ENCODE data around the gene PRPSAP1. TPM values are rescaled to one million over a fixed set of nuclear protein-coding genes. Genes with fewer than 3 reads are reported as not detected.

Gene PRPSAP1
- total RNA-seq, 1 donor from 2014 or later, result 89.6 TPM

DNA sequence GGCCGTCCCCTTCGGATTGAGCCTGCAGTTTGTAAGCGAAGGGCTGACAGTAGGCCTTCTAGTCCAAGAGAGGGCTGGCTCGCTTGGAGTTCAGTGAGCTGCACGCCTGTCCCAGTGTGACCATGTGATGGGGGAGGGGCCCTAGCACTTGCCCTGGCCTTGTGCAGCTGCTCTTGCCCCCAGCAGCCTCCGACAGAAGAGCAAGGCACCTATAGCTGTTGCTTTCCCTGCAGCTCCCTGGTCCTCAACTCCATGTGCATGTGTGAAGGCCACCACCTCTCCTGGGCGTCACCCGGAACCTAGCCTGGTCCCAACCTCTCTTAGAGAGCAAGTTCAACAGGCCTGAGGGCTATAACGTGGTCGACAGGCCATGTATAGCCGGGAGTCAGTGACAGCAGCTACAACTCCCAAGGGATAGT, 36.3 kb upstream of the PRPSAP1 start:
- DNase-seq (ENCODE audit: low spot score, unreplicated experiment), result no peak
- Mint-ChIP-seq H3K4me1 (ENCODE audit: low read depth) (no peaks in the 10 kb centered on the region), H3K9me3 (ENCODE audit: low read depth) (no peaks in the 10 kb centered on the region), H3K4me3 (ENCODE audit: low read depth) (no peak overlapping the region), H3K27me3 (peaks cover 9% of the 10 kb centered on the region), H3K36me3 (ENCODE audit: insufficient read depth) (peaks cover 3% of the 10 kb centered on the region), H3K27ac (peak overlapping the region; percentile 25)
- TF ChIP-seq, protein P1, sequence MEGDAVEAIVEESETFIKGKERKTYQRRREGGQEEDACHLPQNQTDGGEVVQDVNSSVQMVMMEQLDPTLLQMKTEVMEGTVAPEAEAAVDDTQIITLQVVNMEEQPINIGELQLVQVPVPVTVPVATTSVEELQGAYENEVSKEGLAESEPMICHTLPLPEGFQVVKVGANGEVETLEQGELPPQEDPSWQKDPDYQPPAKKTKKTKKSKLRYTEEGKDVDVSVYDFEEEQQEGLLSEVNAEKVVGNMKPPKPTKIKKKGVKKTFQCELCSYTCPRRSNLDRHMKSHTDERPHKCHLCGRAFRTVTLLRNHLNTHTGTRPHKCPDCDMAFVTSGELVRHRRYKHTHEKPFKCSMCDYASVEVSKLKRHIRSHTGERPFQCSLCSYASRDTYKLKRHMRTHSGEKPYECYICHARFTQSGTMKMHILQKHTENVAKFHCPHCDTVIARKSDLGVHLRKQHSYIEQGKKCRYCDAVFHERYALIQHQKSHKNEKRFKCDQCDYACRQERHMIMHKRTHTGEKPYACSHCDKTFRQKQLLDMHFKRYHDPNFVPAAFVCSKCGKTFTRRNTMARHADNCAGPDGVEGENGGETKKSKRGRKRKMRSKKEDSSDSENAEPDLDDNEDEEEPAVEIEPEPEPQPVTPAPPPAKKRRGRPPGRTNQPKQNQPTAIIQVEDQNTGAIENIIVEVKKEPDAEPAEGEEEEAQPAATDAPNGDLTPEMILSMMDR (IDR thresholded peaks at IDR 0.05; ENCODE audit: unreplicated experiment), result no peak

DNA sequence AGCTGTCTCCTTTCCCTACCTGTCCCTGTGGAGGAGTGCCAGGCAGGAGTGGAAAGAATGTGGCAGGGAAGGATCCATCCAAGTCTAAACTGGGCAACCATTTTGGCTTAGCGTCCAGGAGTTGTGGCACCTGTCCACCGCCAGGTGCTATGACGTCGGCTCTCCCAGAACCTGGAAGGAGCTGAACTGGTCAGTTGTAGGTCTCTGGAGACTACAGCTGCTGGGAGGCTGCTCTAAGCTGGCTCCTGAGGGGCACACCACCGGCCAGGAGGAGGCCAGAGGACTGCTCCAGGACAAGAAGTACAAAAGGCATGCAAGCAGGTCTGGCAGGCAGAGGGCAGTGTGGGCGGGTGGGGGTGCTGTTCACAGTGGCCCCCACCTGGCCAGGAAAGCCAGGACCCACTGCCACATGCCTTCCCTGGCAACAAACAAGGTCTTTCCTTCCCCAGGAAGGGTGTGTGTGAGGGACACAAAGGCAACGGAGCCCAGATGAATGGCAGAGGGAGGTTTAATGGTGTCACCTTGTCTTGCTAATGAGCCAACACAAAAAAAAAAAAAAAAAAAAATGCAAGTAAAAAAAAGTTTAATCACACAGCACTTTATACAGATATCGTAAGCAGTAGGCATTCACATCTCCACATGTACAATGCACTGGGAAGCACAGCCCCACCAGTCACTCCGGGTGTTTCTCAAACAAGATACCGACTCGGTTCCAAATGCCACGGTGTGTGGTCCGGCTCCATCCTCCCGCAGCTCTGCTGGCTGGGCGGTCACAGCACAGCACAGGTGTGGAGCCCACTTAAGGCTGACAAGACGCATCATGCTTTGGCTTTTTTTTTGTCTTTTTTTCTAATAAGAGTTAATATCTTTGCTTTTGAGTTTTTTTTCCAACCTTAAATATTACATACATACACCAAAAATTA, 35.5 kb upstream of the PRPSAP1 start:
- H3K4me3 Mint-ChIP-seq (ENCODE audit: low read depth), result no peak overlapping the region
- no peaks in the 10 kb centered on the region for H3K9me3 Mint-ChIP-seq (ENCODE audit: low read depth)
- TF ChIP-seq, protein P1 (IDR thresholded peaks at IDR 0.05; ENCODE audit: unreplicated experiment), result no peak
- peaks cover 2% of the 10 kb centered on the region for H3K36me3 Mint-ChIP-seq (ENCODE audit: insufficient read depth)
- peaks cover 9% of the 10 kb centered on the region for H3K27me3 Mint-ChIP-seq
- peak overlapping the region; percentile 69 for H3K27ac Mint-ChIP-seq
- no peak for DNase-seq (ENCODE audit: low spot score, unreplicated experiment)
- H3K4me1 Mint-ChIP-seq (ENCODE audit: low read depth), result no peaks in the 10 kb centered on the region

DNA sequence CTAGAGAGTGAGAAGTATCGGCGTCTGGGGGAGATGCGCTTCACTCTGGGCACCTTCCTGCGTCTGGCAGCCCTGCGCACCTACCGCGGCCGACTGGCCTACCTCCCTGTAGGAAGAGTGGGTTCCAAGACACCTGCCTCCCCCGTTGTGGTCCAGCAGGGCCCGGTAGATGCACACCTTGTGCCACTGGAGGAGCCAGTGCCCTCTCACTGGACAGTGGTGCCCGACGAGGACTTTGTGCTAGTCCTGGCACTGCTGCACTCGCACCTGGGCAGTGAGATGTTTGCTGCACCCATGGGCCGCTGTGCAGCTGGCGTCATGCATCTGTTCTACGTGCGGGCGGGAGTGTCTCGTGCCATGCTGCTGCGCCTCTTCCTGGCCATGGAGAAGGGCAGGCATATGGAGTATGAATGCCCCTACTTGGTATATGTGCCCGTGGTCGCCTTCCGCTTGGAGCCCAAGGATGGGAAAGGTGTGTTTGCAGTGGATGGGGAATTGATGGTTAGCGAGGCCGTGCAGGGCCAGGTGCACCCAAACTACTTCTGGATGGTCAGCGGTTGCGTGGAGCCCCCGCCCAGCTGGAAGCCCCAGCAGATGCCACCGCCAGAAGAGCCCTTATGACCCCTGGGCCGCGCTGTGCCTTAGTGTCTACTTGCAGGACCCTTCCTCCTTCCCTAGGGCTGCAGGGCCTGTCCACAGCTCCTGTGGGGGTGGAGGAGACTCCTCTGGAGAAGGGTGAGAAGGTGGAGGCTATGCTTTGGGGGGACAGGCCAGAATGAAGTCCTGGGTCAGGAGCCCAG, 33.5 kb upstream of the PRPSAP1 start:
- no peak overlapping the region for H3K4me3 Mint-ChIP-seq (ENCODE audit: low read depth)
- TF ChIP-seq, protein P1 (IDR thresholded peaks at IDR 0.05; ENCODE audit: unreplicated experiment), result no peak
- DNase-seq (ENCODE audit: low spot score, unreplicated experiment), result no peak

DNA sequence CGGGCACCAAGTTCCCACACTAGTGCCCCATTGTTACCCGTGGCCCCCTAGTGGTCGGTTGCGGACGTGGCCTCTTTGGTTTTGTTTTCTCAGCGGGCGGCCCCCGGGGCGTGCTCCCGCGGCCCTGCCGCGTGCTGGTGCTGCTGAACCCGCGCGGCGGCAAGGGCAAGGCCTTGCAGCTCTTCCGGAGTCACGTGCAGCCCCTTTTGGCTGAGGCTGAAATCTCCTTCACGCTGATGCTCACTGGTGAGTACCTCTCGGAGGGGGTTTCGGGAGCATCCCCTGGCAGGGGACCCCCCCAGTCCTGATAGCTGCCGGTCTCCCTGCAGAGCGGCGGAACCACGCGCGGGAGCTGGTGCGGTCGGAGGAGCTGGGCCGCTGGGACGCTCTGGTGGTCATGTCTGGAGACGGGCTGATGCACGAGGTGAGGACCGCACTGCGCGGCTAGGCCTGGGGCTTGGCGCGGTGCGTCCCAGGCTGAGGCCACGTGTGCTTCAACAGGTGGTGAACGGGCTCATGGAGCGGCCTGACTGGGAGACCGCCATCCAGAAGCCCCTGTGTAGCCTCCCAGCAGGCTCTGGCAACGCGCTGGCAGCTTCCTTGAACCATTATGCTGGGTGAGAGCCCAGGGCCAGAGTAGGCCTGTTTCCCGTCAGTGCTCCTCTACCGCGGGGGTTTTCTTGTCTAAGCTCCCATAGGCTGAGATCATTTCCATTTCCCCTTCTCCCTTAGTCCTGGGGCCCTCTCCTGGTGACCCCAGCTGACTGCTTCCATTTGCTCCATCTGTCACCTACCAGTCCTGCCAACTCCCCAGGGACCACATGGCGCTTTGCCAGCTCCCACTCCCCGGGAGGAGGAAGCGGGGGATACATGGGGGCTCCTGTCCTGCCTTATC, 32.4 kb upstream of the PRPSAP1 start:
- peak overlapping the region; percentile 50 for H3K4me3 Mint-ChIP-seq (ENCODE audit: low read depth)
- H3K9me3 Mint-ChIP-seq (ENCODE audit: low read depth), result no peaks in the 10 kb centered on the region
- H3K4me1 Mint-ChIP-seq (ENCODE audit: low read depth), result peaks cover 10% of the 10 kb centered on the region
- H3K27me3 Mint-ChIP-seq, result peaks cover 16% of the 10 kb centered on the region
- no peaks in the 10 kb centered on the region for H3K36me3 Mint-ChIP-seq (ENCODE audit: insufficient read depth)
- peak overlapping the region; percentile 59 for H3K27ac Mint-ChIP-seq
- peak; percentile 74 for DNase-seq (ENCODE audit: low spot score, unreplicated experiment)
- TF ChIP-seq, protein P1 (IDR thresholded peaks at IDR 0.05; ENCODE audit: unreplicated experiment), result peak; percentile 85

More for the DNA sequence above, 33.5 kb upstream of the PRPSAP1 start:
- H3K27ac Mint-ChIP-seq, result no peak overlapping the region
- H3K27me3 Mint-ChIP-seq, result peaks cover 16% of the 10 kb centered on the region
- H3K4me1 Mint-ChIP-seq (ENCODE audit: low read depth), result peaks cover 5% of the 10 kb centered on the region
- H3K9me3 Mint-ChIP-seq (ENCODE audit: low read depth), result no peaks in the 10 kb centered on the region
- no peaks in the 10 kb centered on the region for H3K36me3 Mint-ChIP-seq (ENCODE audit: insufficient read depth)
